Spinal cord (tissue), 10 donors: ENCODE data around the gene LOXHD1. TPM values are rescaled to one million over a fixed set of nuclear protein-coding genes. Genes with fewer than 3 reads are reported as not detected.
A peak's percentile ranks its signal among the peaks of the same experiment; 100 is the strongest.

ENCODE experiments used
- DNase-seq, 6 donors: peaks; one replicate each; pipeline versions ENCODE4 v3.0.0 to v3.0.0-alpha.2; 2013 to 2015; ENCODE audit warnings: low spot score in 6 of 6, low read depth in 4 of 6
- H3K27ac ChIP-seq: one replicate; pipeline ENCODE4 v1.5.1; 2013; ENCODE audit warnings: low read depth, low read length, control low read depth
- H3K27me3 ChIP-seq: one replicate; pipeline ENCODE4 v1.6.1; 2013; ENCODE audit warnings: low read length; ENCODE audit not compliant: control insufficient read depth, insufficient read depth
- H3K36me3 ChIP-seq: one replicate; pipeline ENCODE4 v1.6.1; 2013; ENCODE audit warnings: low read length; ENCODE audit not compliant: control insufficient read depth, insufficient read depth
- H3K4me1 ChIP-seq: one replicate; pipeline ENCODE4 v1.6.1; 2013; ENCODE audit warnings: low read length; ENCODE audit not compliant: control insufficient read depth, insufficient read depth
- H3K4me3 ChIP-seq: one replicate; pipeline ENCODE4 v1.5.1; 2013; ENCODE audit warnings: low read depth, low read length, control low read depth
- H3K9me3 ChIP-seq: one replicate; pipeline ENCODE4 v1.6.1; 2013; ENCODE audit warnings: low read length; ENCODE audit not compliant: control insufficient read depth, insufficient read depth
- WGBS: methylation state at CpG from one replicate; pipeline ENCODE4 v1.1.5; 2013; ENCODE audit warnings: missing lambda C conversion rate; ENCODE audit not compliant: insufficient coverage; 5-methylcytosine and 5-hydroxymethylcytosine counted together
- polyA plus RNA-seq, 2 donors: library from polyadenylated mRNA; unstranded; fragments of 120-200 nt; gene quantifications; one replicate each; pipeline ENCODE4 v1.2.1, GENCODE V29; 2013; ENCODE audit not compliant: insufficient read length in 2 of 2
- total RNA-seq, 2 donors: library from RNA; depleted of rRNA in 1 of 2; stranded (reverse); fragments of 120-200 nt in 1 of 2; fragments of >200 nt in 1 of 2; gene quantifications; one replicate each; pipeline versions ENCODE4 v1.2.3 to v1.2.4, GENCODE V29; 2013 to 2014
- donor health status: healthy.

LOXHD1 gene
- total and polyA plus RNA-seq, 4 donors: 0.14 to 0.29 (median 0.21) TPM

DNA sequence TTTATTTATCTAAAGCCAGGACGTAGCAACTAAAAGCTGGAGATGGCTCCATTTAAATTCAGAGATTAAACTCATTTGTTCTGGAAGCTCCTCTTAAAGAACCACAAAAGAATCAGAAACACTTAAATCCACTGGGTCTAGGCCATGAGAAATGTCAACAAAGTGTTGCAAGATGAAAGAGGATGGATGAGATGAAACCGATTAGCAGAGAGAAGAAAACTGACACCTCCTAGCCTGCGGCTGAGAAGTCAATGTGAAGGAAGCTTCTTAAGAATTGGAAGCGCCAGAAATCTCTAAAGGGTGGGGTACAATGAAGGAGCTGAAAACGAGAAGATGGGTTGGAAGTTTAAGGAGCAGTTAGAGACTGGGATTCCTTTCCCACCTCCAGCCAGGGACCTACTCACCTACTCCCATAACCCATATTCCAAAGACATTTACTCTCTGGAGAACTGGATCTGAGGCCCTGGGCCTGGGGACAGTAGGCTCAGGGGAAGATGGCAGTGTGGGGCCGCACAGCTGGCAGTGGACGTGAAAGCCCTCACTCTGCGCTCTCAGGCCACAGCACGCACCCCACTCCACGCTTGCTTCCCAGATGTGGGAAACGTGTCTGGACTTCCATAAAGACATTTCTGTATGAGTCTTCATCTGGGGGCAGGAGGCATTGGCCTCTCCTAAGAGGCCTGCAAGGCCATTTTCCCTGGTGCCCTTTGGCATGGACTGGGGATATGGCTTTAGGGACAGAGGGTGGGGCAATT lies 188.4 kb downstream of the LOXHD1 start:
- no peaks in the 10 kb centered on the region for H3K9me3 ChIP-seq
- H3K4me1 ChIP-seq: peaks cover 17% of the 10 kb centered on the region
- H3K27me3 ChIP-seq: no peaks in the 10 kb centered on the region
- no peak overlapping the region for H3K27ac ChIP-seq
- H3K36me3 ChIP-seq: no peaks in the 10 kb centered on the region
- H3K4me3 ChIP-seq: no peak overlapping the region
- DNase-seq: no peak
- 86% methylated on average over 8 of the region's 11 CpGs for WGBS

DNA sequence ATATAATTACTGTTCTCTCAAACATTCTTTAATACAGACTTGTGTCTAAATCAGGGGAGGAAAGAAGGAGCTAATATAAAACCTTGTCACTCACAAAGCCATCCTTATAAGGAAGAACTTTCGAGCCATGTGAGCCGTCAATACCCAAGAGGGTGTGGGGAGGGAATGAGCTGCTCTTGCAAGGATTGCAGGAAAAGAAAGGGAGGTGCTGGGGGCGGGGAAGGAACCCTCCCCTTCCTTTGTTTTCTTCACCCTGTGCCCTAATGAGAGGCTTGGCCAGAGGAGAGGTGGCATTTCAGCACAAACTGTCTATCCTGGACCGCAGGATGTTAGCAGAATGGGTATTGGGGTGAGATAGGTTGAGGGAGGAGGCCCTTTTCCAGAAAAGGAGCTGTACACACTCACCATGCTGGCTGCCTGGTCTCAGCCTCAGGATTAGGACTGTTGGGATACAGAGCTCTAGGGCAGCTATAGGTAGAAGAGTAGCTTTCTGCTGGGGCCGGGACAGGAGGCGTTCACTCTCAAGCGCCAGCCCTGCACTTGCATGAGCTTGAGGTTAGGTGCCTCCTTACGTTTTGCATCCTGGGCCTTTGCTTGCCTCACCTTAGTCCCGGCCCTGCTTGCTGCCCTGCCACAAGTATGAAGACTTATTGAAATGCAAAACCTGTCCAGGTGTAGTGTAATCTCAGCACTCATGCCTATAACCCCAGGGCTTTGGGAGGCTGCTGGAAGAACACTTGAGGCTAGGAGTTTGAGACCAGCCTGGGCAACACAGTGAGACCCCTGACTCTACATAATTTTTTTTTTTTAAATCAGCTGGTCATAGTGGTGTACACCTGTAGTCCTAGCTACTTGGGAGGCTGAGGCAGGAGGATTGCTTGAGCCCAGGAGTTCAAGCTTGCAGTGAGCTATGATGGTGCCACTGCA lies 190.5 kb downstream of the LOXHD1 start:
- Histone ChIP-seq H3K27me3 (no peaks in the 10 kb centered on the region), H3K4me3 (no peak overlapping the region), H3K4me1 (peaks cover 23% of the 10 kb centered on the region), H3K27ac (no peak overlapping the region), H3K36me3 (no peaks in the 10 kb centered on the region), H3K9me3 (no peaks in the 10 kb centered on the region)
- DNase-seq: peak in 2 of 6 donors; percentile 28 to 84
- WGBS: 85% methylated on average over 5 of the region's 9 CpGs

DNA sequence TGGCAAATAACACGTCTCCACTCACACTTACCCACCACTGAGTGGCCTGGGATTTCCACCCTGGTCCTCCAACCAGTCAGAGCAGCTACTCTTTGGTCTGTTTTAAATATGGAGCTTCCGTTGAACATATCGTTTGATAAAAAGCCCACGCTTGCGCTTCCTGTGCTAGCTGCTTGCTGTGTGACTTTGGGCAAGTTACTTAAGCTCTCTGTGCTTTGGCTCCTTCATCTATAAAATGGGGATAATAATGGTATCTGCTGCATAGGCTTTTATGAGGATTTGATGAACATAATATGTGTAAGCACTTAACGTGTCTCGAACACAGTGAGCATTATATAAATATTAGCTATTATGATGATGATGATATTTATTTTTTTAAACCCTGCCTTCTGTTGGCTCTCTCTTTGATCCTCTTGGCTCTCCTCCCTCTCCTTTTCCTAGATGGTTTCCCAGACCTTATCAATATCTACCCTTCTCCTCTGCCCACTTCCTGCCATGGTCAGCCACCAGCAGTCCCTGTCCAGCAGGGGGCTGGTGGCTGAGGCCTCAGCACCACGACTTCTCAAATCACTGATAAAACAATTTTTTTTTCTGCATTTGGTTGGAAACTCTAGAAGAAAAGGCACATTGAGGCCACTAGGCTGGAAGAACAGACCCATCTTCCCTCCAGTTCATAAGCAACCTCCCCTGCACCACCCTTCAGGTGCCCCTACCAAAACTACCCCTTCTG lies 191.9 kb downstream of the LOXHD1 start:
- Histone ChIP-seq H3K4me1 (peaks cover 23% of the 10 kb centered on the region), H3K27ac (no peak overlapping the region), H3K27me3 (no peaks in the 10 kb centered on the region), H3K4me3 (no peak overlapping the region), H3K9me3 (no peaks in the 10 kb centered on the region), H3K36me3 (no peaks in the 10 kb centered on the region)
- DNase-seq: no peak
- 50% methylated on average over 5 of the region's 8 CpGs for WGBS

DNA sequence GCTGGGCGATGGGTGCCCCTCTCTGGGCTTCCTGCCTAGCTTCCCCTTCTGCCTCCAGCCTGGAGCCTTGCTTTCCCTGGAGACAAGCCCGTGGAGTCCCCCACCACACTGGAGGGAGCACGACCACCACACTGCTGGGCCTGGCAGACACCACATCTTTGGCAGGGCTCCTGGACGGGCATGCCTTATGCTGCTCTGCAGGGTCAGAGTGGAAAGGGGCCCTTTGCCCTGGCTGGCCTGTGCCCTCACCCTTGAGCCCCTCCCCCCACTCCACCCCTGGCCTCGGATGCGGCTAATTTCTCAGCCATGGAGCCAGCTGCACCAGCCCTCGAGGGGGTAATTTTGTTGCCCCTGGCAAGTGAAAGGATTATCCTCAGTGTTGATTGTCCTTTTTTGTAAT lies 194.5 kb downstream of the LOXHD1 start:
- H3K27me3 ChIP-seq: no peaks in the 10 kb centered on the region
- WGBS: 61% methylated on average over 5 of the region's 7 CpGs
- H3K36me3 ChIP-seq: peaks cover 14% of the 10 kb centered on the region
- H3K9me3 ChIP-seq: no peaks in the 10 kb centered on the region
- peaks cover 14% of the 10 kb centered on the region for H3K4me1 ChIP-seq
- no peak overlapping the region for H3K27ac ChIP-seq
- peak in 2 of 6 donors; percentile 17 to 24 for DNase-seq
- no peak overlapping the region for H3K4me3 ChIP-seq

DNA sequence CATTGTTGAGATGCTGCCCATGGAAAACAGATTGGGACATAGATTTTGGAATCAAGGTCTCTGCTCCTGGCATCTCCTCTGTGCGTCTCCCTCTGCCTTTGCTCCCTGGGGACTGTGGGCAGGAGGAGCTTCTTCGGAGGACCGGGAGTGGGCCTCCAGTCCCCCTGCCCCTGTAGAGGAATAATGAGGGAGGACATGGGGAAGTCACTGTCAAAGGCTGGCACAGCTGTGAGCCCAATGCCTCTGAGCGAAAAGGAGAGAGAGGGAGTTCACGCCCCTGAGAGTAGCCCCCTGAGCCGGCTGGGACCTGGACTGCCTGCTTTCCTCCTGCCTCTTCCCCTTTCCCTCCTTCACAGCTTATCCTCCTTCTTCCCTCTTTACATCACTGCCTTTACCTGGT lies 195.0 kb downstream of the LOXHD1 start:
- Histone ChIP-seq H3K9me3 (no peaks in the 10 kb centered on the region), H3K4me1 (peaks cover 14% of the 10 kb centered on the region), H3K36me3 (peaks cover 19% of the 10 kb centered on the region), H3K27ac (no peak overlapping the region), H3K4me3 (no peak overlapping the region), H3K27me3 (no peaks in the 10 kb centered on the region)
- no peak for DNase-seq
- WGBS: 81% methylated on average over 3 of the region's 6 CpGs

DNA sequence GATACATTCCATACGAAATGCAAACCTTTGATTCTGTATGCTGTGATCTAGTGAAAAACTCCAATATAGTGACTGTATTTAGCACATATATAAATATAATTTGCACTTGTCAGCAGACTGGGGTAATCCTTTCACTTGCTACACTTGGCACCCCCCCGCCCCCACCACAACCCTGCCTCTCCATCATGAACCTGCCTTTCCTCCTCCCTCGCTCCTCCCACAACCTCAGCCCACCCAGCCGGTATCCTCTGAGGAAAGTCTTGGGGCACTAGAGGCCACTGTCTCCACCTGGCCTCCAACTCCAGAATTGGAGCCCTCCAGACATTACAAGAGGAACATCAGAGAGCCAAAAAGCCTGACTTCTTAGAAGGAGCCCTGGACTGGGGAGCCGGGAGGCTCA lies 196.3 kb downstream of the LOXHD1 start:
- no peak for DNase-seq
- Histone ChIP-seq H3K27me3 (no peaks in the 10 kb centered on the region), H3K27ac (no peak overlapping the region), H3K36me3 (peaks cover 31% of the 10 kb centered on the region), H3K4me3 (no peak overlapping the region), H3K4me1 (peaks cover 8% of the 10 kb centered on the region), H3K9me3 (no peaks in the 10 kb centered on the region)
- 98% methylated on average over 4 of the region's 5 CpGs for WGBS

DNA sequence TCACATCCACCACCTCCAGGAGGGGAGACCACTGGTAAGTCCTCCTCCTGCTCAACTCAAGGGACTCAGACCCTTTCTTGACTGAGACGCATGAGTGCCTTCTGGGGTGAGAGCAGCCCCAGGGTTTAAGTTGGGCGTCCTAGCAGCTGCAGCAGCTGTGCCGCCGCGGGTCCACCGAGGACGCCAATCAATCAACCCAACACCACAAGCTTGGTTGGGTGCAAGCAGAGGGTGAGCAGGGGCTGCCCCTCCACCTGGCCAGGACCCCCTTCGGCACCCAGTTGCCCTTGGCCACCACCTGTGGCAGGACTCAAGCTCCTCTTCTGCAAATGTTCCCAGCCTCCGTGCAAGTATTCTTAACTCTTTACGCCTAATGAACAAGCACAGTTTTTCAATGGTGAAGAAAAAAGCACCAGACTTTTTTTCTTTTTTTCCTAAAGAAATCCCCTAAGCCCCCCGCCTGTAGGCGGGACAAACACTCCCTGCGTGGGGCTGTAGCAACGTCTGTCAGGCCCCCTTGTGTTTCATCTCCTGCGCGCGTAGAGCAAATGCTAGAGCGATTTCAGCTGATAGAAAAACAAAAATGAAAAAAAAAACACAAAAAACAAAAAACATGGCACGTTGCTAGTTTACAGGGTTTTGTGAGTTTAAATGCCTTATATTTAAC lies 197.1 kb downstream of the LOXHD1 start:
- no peaks in the 10 kb centered on the region for H3K27me3 ChIP-seq
- H3K27ac ChIP-seq: no peak overlapping the region
- no peak for DNase-seq
- peaks cover 6% of the 10 kb centered on the region for H3K4me1 ChIP-seq
- WGBS: 61% methylated on average over 12 of the region's 19 CpGs
- H3K9me3 ChIP-seq: no peaks in the 10 kb centered on the region
- H3K36me3 ChIP-seq: peaks cover 31% of the 10 kb centered on the region
- no peak overlapping the region for H3K4me3 ChIP-seq

DNA sequence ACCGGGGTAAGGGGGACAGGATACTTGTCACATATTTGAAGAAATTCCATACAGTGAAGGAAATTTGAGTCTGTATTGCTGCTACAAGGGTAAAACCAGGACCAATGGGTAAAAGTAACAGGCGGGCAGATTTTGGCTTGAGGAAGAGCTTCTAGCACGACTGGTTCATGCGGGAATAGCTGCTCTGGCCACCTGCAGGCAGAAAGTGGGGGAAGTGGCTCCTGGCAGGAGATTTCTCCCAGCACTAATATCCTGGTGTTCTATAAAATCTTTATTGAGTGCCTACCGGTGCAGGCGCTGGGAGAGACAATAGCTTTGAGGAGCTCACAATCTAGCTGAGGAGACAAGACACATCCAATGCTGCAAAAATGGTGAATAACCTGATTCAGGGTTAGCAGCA lies 198.5 kb downstream of the LOXHD1 start:
- 20% methylated on average over 2 of the region's 6 CpGs for WGBS
- peaks cover 6% of the 10 kb centered on the region for H3K4me1 ChIP-seq

DNA sequence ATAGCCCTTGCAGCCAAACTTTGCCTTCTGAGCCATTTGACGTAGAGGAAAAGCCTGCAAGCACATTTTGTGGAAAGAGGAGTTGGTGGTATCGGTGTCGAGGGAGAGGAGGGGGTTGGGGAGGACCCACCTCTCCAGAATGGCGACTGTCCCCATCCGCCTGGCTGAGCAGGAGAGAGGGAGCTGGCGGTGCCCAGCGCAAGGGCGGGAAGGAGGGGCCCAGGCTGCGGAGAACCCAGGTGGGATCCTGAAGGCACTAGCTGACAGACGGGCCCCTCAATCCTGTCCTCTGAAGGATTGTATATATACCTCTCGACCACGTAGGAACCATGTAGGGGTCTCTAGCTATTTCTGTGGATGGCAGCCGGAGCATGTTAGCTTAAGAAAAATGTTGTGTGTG lies 200.3 kb downstream of the LOXHD1 start:
- Histone ChIP-seq H3K27me3 (no peaks in the 10 kb centered on the region), H3K27ac (no peak overlapping the region), H3K36me3 (peaks cover 31% of the 10 kb centered on the region), H3K9me3 (no peaks in the 10 kb centered on the region), H3K4me3 (no peak overlapping the region), H3K4me1 (no peaks in the 10 kb centered on the region)
- DNase-seq: no peak
- 97% methylated on average over 11 of the region's 13 CpGs for WGBS

More for the DNA sequence above, 198.5 kb downstream of the LOXHD1 start:
- no peak overlapping the region for H3K27ac ChIP-seq
- H3K4me3 ChIP-seq: no peak overlapping the region
- H3K36me3 ChIP-seq: peaks cover 31% of the 10 kb centered on the region
- H3K9me3 ChIP-seq: no peaks in the 10 kb centered on the region
- H3K27me3 ChIP-seq: no peaks in the 10 kb centered on the region
- DNase-seq: no peak
